Measurements from ENCODE around the gene C13orf46. TPM values are rescaled to one million over a fixed set of nuclear protein-coding genes. Genes with fewer than 3 reads are reported as not detected.

Gene C13orf46
- polyA plus RNA-seq, 1 experiment: 0.65 TPM

DNA sequence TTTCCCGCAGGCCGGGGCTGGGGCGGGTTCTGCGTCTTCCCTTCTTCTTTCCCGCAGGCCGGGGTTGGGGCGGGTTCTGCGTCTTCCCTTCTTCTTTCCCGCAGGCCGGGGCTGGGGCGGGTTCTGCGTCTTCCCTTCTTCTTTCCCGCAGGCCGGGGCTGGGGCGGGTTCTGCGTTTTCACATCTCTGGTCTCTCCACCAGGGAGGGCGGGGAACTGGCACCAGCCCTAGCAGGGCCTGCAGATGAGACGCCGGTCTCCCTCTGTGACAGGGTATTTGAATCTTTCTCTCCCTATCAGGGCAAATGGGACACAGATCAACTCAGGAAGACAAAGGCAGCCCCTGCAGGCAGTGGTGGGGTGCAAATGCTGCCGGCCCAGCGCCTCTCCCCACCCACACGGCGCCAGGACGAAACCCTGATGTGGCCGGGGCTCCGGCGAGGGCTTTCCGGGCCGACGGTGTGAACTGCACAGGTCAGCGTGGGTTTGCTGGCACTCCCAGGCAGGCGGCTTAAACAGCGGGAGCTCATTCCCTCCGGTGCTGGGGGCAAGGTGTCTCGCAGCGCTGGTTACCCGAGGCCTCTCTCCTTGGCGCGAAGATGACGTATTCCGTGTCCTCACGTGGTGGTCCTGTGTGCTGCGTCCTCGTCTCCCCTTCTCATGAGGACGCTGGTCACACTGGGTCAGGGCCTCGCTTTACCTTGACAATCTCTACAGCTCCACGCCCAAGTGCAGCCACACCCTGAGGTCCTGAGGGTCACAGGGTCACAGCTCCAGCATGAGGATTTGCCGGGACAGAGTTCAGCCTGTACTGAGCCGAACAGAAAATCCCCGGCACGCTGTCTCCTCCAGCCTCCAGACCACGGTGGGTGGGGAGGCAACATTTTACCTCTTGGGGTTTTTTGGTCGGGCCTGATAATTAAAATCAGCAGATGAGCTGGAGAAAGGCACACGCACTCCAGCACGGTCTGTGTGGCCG is 717 bp upstream of the C13orf46 start:
- CTCF ChIA-PET: no interaction called here
- Histone ChIP-seq H3K4me3 (ENCODE audit: low read depth, low read length) (no peak overlapping the region), H3K27me3 (ENCODE audit: control insufficient read depth, insufficient read depth, low read length) (no peaks in the 10 kb centered on the region), H3K36me3 (ENCODE audit: control insufficient read depth, insufficient read depth, low read length) (peaks cover 34% of the 10 kb centered on the region)
- no peak for DNase-seq (ENCODE audit: low read depth)
- POLR2A ChIA-PET: no interaction called here
- TF ChIP-seq, protein P1, sequence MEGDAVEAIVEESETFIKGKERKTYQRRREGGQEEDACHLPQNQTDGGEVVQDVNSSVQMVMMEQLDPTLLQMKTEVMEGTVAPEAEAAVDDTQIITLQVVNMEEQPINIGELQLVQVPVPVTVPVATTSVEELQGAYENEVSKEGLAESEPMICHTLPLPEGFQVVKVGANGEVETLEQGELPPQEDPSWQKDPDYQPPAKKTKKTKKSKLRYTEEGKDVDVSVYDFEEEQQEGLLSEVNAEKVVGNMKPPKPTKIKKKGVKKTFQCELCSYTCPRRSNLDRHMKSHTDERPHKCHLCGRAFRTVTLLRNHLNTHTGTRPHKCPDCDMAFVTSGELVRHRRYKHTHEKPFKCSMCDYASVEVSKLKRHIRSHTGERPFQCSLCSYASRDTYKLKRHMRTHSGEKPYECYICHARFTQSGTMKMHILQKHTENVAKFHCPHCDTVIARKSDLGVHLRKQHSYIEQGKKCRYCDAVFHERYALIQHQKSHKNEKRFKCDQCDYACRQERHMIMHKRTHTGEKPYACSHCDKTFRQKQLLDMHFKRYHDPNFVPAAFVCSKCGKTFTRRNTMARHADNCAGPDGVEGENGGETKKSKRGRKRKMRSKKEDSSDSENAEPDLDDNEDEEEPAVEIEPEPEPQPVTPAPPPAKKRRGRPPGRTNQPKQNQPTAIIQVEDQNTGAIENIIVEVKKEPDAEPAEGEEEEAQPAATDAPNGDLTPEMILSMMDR (IDR thresholded peaks at IDR 0.05; ENCODE audit: insufficient read depth, low read depth, low read length): no peak

DNA sequence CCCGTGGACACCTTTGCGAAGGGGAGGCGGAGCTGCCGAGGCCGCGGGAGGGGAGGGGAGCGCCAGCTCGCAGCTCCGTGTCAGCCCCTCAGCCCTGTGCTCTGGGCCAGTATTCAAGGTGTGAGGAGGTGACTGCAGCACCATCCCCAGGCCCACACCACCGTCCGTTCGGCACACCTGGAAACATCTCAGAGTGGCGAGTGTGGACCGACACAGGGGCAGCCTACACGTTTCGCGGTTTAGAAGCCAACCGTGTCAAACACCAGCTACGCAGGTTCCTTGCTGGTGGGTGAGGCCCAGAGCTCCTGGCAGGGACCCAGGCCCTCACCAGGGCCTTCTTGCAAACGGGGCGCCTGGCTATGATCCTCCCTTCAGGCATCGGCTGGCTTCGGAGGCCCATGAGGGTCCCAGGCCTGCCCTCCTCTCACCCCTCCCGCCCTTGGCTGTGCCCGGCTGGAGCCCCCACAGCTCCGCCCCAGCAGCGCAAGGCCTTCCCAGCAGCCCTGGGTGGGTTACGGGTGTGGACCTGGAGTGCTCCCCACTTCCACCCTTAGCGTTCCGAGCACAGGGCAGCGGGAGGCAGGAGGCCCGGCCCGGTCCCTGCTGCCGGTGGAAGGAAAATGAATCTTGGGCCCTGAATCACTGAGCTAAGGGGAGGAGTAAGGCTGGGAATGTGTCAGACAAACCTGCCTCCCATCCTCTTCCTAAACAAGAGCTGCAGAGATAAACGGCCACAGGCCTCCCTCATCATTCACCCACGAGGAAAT is 1.2 kb downstream of the C13orf46 start:
- H3K4me3 ChIP-seq (ENCODE audit: low read depth, low read length): no peak overlapping the region
- peaks cover 28% of the 10 kb centered on the region for H3K36me3 ChIP-seq (ENCODE audit: control insufficient read depth, insufficient read depth, low read length)
- no peak for DNase-seq (ENCODE audit: low read depth)
- H3K27me3 ChIP-seq (ENCODE audit: control insufficient read depth, insufficient read depth, low read length): no peaks in the 10 kb centered on the region
- ChIA-PET CTCF (interaction anchor here (0.9 kb wide), 1 partner anchor 19 kb away, joined by 3 read pairs; no protein-coding TSS in a partner anchor), POLR2A (no interaction called here)
- TF ChIP-seq, protein P1 (IDR thresholded peaks at IDR 0.05; ENCODE audit: insufficient read depth, low read depth, low read length): no peak

DNA sequence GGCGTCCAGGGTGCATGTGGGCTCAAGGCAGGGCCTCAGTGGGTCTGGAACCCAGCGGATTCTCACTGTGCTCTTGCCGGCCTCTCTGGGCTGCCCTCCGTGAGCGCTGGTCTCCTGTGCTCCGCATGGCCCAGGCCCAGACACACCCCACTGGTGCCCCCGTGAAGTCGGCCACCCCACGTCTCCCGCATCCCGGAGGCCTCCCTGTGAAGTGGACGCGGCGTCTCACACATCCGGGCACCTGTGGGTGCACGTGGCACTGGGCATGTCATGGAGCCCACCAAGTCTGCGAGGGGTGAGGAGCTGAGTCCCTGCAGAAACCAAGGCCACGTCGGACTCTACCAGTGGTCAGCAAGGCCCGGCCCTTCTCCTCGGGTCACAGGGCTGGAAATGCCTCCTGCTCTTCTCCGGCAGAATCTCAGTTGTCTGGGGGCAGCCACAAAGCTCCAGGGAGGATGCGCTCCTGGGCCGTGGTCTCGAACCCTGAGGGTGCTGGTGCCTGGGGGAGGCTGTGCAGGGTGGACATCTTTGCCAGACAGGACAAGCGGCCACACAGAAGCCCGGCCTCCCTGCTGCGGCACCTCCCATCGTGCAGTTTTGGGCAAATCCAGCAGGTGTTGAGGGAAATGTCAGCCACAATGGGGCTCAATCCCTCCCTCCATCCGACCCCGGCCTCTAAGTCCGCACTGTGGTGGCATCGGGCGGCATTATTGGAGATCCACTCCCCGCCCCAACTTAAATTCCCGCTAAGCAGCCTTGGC is 2.2 kb downstream of the C13orf46 start:
- POLR2A ChIA-PET: no interaction called here
- H3K4me3 ChIP-seq (ENCODE audit: low read depth, low read length): no peak overlapping the region
- CTCF ChIA-PET: no interaction called here

DNA sequence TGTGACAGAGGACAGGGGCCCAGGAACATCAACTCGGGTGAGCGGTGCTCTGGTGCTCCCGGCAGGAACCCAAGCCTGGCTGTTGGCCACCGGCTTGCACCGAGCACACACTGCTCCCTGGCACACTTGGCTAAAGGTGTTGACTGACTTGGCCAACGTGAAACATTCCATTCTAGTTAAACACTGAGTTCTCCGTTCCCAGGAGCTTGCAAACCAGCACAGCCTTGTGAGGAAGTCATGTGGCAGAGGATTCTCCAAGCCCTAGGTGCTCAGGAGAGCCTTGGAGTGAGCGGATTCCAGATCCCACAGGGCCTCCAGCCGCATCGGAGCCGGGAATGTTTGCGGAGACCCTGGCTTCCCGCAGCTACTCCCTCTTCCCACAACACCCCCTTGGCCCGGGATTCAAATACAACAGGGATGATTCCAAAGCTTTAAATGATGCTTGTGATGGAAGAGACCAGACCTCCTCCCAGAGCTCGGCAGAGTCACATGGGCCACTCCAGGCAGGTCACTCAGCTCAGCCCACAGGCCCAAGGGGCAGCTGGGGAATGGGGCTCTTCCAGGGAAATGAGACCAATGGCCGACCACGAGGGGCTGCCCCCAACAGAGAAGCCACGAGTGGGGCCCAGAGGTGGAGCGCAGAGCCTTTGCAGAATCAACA is 2.9 kb downstream of the C13orf46 start:
- ChIA-PET POLR2A (no interaction called here), CTCF (interaction anchor here (1.1 kb wide), 1 partner anchor 255 kb away, joined by 3 read pairs; no protein-coding TSS in a partner anchor)
- Histone ChIP-seq H3K36me3 (ENCODE audit: control insufficient read depth, insufficient read depth, low read length) (peaks cover 28% of the 10 kb centered on the region), H3K27me3 (ENCODE audit: control insufficient read depth, insufficient read depth, low read length) (no peaks in the 10 kb centered on the region), H3K4me3 (ENCODE audit: low read depth, low read length) (no peak overlapping the region)
- no peak for DNase-seq (ENCODE audit: low read depth)
- TF ChIP-seq, protein P1 (IDR thresholded peaks at IDR 0.05; ENCODE audit: insufficient read depth, low read depth, low read length): no peak

More for the DNA sequence above, 2.2 kb downstream of the C13orf46 start:
- H3K27me3 ChIP-seq (ENCODE audit: control insufficient read depth, insufficient read depth, low read length): no peaks in the 10 kb centered on the region
- TF ChIP-seq, protein P1 (IDR thresholded peaks at IDR 0.05; ENCODE audit: insufficient read depth, low read depth, low read length): no peak
- peaks cover 28% of the 10 kb centered on the region for H3K36me3 ChIP-seq (ENCODE audit: control insufficient read depth, insufficient read depth, low read length)
- no peak for DNase-seq (ENCODE audit: low read depth)
